GM18508 (cell line): ENCODE results near the gene FAM83D.

Source experiments
- ATAC-seq: cut with Tn5 transposase; IDR thresholded peaks from one replicate; pipeline ENCODE4 v1.9.1; 2021; ENCODE audit warnings: moderate number of reproducible peaks; ENCODE audit not compliant: insufficient read depth, unreplicated experiment

FAM83D gene, protein sequence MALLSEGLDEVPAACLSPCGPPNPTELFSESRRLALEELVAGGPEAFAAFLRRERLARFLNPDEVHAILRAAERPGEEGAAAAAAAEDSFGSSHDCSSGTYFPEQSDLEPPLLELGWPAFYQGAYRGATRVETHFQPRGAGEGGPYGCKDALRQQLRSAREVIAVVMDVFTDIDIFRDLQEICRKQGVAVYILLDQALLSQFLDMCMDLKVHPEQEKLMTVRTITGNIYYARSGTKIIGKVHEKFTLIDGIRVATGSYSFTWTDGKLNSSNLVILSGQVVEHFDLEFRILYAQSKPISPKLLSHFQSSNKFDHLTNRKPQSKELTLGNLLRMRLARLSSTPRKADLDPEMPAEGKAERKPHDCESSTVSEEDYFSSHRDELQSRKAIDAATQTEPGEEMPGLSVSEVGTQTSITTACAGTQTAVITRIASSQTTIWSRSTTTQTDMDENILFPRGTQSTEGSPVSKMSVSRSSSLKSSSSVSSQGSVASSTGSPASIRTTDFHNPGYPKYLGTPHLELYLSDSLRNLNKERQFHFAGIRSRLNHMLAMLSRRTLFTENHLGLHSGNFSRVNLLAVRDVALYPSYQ

DNA sequence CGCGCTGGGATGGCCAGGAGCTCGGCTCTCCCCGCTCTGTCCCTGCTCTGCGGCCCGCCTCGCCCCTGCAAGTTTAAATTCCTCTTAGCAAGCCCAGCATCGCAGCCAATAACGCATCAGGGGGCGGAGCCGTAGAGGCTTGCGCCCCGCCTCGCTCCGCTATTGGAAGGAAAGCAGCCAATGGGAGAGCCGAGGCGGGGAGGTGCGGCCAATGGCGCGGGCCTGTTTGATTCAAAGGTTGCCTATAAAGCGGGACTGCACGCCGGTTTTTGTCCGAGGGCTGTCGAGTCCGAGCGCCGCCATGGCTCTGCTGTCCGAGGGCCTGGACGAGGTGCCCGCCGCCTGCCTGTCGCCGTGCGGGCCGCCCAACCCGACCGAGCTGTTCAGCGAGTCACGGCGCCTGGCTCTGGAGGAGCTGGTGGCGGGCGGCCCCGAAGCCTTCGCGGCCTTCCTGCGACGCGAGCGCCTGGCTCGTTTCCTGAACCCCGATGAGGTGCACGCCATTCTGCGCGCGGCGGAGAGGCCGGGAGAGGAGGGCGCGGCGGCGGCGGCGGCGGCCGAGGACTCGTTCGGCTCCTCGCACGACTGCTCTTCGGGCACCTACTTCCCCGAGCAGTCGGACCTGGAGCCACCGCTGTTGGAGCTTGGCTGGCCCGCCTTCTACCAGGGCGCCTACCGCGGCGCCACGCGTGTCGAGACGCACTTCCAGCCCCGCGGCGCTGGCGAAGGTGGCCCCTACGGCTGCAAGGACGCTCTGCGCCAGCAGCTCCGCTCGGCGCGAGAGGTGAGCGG is at the start of gene FAM83D:
TSS of gene FAM83D (plus strand) at position 276 of the 792 bp plus-strand sequence. CDS start at position 302, 26 bp downstream.
- peak; percentile 69 for ATAC-seq

DNA sequence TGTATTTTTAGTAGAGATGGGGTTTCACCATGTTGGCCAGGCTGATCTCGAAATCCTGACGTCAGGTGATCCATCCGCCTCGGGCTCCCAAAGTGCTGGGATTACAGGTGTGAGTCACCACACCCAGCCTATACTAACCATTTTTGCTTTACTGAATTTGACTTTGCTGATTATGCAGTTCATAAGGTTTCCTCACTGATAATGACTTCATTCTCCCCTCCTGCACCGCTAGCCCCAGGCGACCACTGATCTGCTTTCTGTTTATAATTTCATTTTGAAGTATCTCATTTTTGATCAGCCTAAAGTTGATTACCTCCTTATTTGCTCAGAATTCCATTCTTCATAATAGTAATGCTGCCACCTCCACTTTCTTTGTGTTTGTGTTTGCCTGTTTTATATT is 48.7 kb upstream of the FAM83D start:
- ATAC-seq: no peak

DNA sequence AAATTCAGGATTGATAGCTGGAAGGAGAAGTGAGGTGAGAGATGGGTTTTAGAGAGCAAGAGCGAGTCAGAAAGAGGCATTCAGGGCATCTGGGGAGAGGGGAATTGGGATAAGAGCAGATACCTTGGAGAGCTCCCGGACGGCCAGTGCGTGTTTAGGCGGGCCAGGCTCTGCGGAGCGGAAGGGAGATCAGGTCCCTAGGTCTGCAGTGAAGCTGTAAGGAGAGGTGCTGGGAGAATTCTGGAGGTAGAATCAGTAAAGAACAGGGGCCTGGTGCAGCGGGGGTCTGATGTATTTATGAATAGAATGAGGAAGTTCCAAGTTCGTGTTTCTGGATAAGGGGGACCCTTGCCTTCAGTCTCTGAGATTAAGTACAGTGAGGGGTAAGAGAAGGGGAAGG is 47.4 kb upstream of the FAM83D start:
- no peak for ATAC-seq

DNA sequence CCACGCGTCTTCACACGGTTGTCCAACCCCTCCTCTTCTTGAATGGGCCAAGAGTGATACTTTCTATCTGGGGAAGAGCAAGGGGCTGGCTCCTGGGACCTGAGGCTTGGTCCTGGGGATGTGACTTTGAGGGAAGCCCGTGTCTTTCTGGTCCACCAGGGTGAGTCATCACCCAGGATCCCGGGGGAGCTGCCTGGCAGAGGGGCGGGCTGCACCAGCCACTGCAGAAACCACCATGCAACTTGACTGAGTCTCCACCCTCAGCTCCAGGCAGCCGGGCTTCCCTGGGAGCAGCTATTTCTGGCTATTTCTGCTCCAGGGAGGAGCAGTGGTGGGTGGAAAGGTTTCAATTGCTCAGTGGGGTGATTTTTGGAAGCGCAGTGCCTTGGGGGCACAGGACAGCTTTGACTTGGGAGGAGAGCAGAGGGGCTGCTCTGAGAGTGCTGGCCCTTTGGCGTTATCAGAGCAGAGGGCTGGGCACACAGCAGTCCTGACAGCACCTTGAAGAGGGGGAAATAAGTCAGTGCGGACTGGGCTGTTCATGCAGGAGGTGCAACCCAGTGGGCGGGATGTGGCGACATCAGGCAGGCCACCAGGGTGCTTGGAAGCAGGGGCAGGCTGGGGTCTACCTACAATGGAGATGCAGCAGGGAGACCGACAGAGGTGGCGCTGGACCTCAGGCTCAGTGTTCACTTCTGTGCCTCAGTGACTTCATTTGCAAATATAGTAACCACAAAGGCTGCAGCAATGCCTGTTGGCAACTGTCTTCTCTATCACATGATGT is 45.1 kb upstream of the FAM83D start:
- ATAC-seq: no peak

DNA sequence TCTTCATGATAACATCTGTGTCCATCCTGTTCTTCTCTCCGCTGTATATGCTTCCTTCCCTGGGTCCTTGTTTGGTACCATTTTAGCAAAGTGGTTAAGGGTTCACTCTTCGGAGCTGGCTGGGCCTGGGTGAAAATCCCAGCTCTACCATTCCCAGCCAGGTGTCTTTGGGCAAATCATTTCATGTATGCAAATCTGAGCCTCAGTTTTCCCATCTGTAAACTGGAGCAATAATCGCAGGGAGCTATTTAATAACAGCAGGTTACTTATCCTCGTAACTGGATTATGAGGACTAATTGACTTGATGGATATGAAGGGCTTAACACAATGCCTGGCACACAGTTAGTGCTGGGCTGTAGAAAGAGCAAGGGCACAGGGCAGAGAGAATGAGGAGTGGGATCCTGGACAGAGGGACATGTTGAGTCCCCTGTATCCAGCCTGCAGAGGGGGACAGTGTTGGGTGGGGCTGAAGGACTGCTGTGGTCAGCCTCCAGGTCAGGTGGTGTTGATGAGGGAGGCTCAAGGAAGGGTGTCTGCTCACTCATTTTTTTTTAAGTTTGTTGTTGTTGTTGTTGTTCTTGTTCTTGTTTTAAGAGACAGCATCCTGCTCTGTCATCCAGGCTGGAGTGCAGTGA is 44.3 kb upstream of the FAM83D start:
- ATAC-seq: no peak

DNA sequence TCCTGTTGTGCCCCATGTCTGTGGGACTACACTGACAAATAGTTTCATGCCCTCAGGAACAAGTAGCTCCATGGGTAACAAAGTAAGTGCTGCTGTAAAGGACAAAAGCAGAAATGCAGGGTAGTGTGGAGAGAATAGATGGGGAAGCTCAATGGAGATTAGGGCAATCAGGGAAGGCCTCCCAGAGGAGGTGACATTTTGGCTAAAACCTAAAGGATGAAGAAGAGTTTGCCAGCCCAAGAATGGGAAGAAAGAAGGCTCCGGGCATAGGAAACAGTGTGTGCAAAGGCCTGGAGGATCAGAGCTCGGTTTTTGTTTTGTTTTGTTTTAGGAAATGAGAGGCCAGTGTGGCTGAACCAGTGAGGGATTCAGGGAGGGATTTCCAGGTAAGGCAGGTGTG is 43.6 kb upstream of the FAM83D start:
- ATAC-seq: no peak

DNA sequence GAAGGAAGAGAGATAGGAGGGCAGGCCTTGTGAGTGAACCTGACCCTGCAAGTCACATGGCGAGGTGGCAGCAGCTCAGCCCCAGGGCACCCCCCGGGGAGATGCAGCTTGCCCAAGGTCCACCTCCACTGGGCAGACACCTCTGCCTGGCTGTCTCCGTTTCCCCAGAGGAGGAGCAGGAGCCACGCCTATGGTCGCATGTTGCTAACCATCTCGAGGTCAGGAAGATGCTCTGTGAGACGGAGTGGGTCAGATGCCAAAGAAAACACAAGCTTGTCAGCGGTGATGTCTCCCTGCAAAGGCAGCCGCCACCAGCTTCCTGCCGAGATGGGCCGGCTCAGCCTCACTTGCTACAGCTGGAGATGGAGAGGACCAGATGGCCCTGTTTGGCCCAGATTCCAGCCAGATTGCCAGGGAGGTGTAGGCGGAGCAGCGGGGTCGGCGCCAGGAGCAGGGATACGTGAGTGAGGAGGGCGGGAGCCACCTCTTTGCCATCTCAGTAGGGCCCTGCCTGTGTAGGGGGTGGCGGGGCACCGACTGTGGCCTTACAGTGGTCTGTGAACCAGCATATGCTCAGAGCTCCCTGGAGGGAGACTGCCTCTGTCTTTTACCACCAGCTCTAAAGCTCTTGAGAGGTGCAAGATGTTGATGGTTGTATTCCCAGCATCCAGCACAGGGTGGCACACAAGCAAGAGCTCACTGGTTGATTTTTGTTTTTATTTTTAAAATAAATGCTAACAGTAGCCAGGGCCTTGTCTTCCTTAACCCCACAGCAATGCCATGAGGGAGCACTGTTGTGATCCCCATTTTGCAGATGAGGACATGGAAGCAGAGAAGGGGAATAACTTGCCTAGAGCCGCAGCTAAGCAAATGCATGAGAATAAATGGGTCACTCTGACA is 42.9 kb upstream of the FAM83D start:
- no peak for ATAC-seq

DNA sequence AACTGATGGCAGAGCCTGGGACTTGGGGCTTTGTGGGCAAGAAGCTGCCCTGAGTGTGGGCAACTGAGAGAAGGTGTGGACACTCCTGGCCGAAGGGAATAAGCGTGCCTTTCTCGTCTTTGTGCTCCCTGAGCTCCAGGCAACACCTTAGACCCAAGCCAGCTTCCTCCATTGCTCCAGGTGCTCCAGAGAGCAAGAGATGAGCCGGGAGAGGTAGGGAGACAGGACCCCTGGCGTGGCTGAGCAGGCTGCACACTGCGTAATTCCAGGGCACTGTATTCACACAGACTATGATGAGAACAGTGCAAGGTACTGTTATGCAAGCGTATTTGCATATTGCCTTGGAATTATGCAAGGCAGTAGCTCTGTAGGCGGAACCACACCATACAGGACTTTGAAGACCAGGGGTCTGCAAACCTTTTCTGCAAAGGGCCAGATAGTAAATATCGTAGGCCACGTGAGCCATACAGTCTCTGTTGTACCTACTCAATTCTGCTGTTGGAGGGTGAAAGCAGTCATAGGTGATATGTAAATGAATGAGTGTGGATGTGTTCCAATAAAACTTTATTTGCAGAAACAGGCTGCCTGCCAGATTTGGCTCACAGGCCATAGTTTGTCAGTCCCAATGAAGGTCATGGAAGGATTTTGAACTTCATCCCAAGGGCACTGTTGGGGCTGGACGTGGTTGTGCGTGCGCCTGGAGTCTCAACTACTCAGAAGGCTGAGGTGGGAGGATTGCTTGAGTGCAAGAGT is 42.1 kb upstream of the FAM83D start:
- ATAC-seq: no peak

DNA sequence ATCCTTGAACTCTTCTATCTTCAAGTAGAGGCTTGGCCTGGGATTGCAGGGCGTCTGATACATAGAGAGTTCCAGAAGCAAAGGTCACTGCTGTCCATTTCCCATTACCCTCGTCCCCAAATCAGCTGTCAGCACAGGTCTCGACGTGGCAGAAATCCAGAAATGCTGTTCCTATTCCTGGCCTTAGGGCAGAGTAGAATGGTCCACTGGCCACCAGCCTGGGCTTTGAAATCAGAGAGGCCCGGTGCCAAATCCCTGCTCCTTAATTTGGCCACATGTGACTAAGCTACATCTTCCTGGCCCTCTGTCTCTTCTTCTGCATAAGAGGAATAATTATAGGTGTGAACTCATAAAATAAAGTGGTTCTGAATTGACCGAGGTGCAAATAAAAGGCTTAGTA is 40.9 kb upstream of the FAM83D start:
- no peak for ATAC-seq

DNA sequence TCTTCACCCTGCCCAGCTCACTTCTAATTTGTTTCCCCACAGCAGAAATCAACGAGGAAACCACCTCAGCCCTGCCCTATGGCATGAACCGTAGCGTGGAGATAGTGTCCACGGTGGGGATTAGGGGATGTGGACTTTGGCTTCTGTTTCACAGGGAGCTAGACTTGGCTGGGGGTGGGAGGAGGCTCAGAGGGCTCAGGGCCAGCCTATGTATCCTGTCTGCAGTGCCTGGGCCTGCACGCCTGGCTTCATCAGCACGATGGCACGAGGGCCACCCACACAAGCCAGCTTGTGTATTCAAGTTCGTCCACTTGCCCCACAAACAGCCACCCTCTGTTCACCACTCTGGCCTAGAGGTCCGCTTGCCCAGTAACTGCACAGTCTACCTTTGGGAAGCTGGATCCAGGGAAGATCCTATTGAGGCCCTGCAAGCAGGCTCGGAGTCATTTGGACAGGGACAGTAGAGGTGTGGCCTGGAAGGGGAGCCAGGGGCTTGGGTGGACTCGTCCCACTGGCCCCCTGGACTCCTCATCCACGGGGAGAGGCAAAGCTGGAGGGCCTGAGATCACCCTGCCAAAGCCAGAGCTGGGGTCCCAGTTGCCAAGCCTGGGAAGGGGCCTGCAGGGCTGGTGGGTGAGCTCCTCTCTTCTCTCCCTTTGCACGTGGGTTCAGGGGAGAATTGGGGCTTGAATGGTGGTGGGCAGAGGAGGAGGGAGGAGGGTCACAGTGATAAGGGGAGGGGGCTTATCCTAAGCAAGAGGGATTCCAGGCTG is 38.0 kb upstream of the FAM83D start:
- ATAC-seq: no peak

DNA sequence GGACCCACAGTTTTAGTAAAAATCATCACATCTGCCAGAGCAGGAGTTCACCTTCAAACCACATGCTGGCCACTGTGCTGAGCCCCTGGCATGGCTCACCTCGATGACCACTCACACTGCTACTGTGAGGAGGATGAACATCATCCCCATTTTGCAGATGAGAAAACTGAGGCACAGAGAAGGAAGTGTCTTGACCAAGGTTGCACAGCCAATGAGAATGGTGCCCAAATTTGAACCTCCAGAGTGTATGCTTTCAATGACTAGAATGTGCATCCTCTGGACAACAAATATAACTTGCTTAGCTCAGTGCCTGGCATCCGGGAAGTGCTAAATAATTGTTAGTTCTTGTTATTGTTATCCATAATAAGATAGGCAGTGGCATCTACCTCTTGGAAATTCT is 37.2 kb upstream of the FAM83D start:
- ATAC-seq: no peak

DNA sequence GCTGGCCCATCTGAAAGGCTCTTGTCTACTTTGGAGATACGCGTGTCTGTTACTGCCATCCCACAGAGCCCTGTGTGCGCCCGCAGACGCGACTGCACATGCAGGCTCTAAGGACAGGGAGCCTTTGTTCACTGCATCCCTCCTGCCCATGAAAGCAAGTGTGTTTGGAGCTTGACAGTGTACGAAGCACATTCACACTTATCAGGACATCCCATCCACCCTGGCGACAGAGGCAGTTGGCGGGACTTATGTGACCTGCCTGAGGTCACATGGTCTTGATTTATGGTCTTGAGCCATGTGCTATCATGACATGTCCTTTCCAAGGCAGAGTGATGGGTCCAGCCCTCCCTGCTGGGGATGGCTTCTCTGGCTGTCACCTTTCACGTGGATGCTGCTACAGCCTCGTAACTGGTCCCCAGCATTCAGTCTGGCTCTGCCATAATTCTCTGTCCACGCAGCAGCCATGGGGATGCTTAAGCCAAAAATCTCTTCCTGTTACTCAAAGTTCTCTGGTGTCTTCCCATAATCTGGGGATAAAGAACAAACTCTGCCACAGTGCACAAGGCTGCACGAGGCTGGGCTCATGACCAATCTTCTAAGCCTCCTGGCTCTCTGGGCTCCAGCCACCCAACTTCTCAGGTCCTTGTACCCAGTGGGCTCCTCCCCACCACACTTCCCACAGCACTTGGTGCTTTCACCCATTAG is 36.3 kb upstream of the FAM83D start:
- ATAC-seq: no peak

DNA sequence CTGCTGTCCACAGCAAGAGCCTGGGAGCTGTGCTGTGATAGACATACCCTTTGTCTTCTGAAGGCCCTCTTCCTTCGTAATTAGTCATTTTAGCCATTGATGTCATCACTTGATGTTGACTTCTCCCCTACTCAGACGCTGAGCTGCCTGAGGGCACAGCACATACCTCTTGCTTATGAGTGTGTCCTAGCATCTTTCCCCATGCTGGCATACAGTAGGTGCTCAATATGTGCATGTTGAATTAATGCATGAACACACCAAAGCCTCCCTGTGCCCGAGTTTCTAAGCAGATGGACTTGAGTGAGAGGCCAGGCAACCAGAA is 35.8 kb upstream of the FAM83D start:
- no peak for ATAC-seq

DNA sequence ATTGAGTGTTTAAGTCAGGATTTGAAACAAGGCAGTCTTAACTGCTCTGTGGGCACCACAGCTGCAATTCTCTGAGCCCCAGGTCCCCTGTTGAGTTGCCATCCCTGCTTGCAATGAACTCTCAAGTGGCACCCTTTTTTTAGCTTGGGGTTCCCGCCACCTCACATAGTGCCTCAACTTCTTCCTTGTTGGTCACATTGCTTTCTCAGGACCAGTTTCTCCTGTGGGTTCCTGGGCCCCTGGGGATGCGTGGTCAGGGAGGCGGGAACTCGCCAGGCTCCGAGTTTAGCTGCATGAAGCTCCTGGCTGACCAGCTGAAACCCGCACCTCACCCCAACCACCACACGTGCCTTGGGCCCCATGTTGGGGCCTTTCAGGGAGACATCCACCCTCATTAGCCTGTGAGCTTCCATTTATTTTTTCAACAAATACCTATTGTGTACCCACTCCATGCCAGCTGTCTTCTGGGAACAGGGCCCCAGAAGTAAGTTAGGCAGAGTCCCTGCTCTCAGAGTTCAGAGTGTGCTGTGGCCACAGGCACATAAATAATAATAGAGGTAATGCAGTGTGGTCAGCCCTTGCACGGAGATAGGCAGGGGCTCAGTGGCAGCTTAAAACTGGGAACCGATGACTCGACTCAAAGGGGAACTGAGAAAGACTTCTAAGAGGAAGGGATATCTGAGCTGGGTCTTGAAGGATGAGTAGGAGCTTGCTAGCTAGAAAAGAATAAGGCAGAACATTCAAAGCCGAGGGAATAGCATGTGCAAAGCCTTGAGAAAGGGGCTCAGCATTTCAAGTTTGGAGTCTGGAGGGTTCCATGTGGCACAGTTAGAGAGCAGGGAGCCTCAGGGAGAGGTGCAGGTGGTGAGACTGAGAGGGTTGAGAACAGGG is 33.9 kb upstream of the FAM83D start:
- no peak for ATAC-seq

DNA sequence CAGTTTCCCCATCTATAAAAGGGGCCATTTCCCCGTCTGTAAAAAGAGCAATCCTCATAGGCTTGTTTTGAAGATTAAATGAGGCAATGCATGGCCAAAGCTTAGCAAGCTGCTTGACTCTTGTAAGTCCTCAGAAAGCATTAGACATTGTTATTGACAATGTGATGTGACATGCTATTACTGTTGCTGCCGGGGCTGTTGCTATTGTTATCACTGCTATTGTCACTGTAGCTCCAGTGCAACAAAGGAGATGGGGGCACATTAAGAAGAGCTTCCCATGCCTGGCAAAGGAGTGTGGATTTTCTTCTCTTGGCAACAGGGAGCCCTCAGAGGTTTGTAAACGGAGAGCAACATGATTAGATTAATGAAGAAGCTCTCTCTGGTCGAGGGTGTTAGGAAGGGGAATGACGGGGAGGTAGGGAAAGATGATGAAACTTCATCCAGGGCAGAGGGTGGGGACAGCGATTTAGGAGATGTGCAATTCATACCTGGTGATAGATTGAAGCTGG is 33.1 kb upstream of the FAM83D start:
- no peak for ATAC-seq

DNA sequence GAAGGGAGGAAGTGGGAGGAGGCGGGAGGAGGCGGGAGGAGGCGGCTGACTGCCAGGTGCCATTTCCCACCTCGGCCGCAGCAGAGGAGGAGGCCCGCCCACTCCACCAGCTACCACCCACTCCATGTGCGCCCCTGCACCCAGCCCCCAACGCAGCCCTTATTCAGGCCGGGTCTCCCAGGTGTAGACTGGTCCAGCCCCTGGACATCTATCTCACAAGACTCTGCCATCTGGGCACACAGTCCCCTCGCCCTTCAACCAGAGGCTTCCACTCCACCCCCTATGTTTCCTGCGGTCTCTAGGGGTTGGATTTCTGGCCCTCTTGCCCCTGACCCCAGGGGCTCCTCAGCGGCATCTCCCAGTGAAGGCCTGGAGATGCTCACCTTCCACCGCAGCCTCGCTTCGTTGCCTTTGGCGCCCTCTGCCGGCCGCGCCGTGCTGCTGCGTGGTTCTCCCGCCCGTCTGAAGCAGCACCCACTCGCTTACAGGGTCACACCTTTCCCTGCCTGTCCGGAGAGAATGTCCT is 32.6 kb upstream of the FAM83D start:
- no peak for ATAC-seq
